Gastroesophageal sphincter (tissue), 4 donors: ENCODE data around the gene MDGA2. TPM values are rescaled to one million over a fixed set of nuclear protein-coding genes. Genes with fewer than 3 reads are reported as not detected.

Experiments
- ATAC-seq: fragments of 150-250 bp; one replicate; pipeline ENCODE4 v1.9.1; 2016; ENCODE audit warnings: mild to moderate bottlenecking, moderate library complexity
- H3K27ac ChIP-seq, 4 donors: fragments of 200-600 bp; sonication (generic) in 3 of 4; 1 replicate in 3 of 4; 2 replicates in 1 of 4; pipeline ENCODE4 v1.5.1; 2016 to 2019
- H3K27me3 ChIP-seq: fragments of 200-600 bp; sonication (generic); one replicate; pipeline ENCODE4 v1.5.1; 2019
- H3K36me3 ChIP-seq, 2 donors: fragments of 200-600 bp; sonication (generic); one replicate each; pipeline ENCODE4 v1.5.1; 2019; ENCODE audit warnings: control low read depth in 1 of 2
- H3K4me1 ChIP-seq, 3 donors: fragments of 200-600 bp; sonication (generic); 1 replicate in 2 of 3; 2 replicates in 1 of 3; pipeline ENCODE4 v1.5.1; 2016 to 2019; ENCODE audit warnings: control low read depth in 2 of 3
- H3K4me3 ChIP-seq, 2 donors: fragments of 200-600 bp; sonication (generic); one replicate each; pipeline ENCODE4 v1.5.1; 2019; ENCODE audit warnings: mild to moderate bottlenecking in 1 of 2, moderate library complexity in 1 of 2
- H3K9me3 ChIP-seq, 3 donors: fragments of 200-600 bp; sonication (generic); one replicate each; pipeline ENCODE4 v1.5.1; 2017 to 2019; ENCODE audit warnings: control low read depth in 2 of 3
- EP300 ChIP-seq: sonication (generic); formaldehyde crosslinking; IDR thresholded peaks from one replicate; pipeline ENCODE4 v1.6.1; 2017; ENCODE audit warnings: antibody characterized with exemption, mild to moderate bottlenecking
- POLR2A ChIP-seq, 2 donors: fragments of 450-650 bp; IDR thresholded peaks; one replicate each; pipeline ENCODE4 v1.6.1; 2017; ENCODE audit warnings: antibody characterized with exemption in 2 of 2, mild to moderate bottlenecking in 2 of 2, moderate library complexity in 1 of 2
- POLR2AphosphoS5 ChIP-seq: sonication (generic); formaldehyde crosslinking; IDR thresholded peaks from one replicate; pipeline ENCODE4 v1.6.1; 2017; ENCODE audit warnings: antibody characterized with exemption
- WGBS, 2 donors: methylation state at CpG; one replicate each; pipeline ENCODE4 v1.1.5; 2018; ENCODE audit warnings: low coverage in 1 of 2; 5-methylcytosine and 5-hydroxymethylcytosine counted together
- total RNA-seq, 4 donors: library from RNA; depleted of rRNA; stranded (reverse); fragments of >200 nt; gene quantifications; one replicate each; pipeline ENCODE4 v1.1.0, GENCODE V29; 2016
- TF ChIP-seq, protein P1 (sequence below), 4 experiments: fragments of 200-600 bp in 2 of 4; fragments of 450-650 bp in 2 of 4; sonication (generic) in 1 of 4; IDR thresholded peaks; one replicate each; pipeline ENCODE4 v1.5.1; 2017 to 2019; ENCODE audit warnings: antibody characterized with exemption in 4 of 4, mild to moderate bottlenecking in 2 of 4, moderate library complexity in 2 of 4

The MDGA2 gene
- total RNA-seq, 4 donors from 2014 or later: 0.40 TPM; not detected in 3

DNA sequence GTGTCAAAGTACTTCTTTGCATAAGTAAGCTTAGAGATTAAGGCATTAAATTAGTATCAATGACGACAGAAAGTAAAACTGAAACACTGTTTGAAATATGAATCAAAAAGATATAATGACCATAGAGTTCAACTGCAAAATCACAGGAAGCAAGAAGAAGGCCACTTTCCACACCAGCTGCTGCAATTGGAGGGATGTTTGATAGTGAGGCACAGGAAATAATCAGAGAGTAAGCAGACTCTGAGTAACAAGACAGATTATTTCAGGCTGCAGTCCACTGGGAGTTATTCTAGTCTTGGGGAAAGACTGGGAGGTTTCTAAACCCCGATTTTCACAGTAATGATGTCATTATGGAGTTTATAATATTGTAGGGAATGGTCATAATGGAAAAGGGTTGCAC is 12.9 kb downstream of the MDGA2 start:
- H3K9me3 ChIP-seq: no peaks in the 10 kb centered on the region
- TF ChIP-seq EP300 (no peak), POLR2AphosphoS5 (no peak)
- TF ChIP-seq, protein P1, sequence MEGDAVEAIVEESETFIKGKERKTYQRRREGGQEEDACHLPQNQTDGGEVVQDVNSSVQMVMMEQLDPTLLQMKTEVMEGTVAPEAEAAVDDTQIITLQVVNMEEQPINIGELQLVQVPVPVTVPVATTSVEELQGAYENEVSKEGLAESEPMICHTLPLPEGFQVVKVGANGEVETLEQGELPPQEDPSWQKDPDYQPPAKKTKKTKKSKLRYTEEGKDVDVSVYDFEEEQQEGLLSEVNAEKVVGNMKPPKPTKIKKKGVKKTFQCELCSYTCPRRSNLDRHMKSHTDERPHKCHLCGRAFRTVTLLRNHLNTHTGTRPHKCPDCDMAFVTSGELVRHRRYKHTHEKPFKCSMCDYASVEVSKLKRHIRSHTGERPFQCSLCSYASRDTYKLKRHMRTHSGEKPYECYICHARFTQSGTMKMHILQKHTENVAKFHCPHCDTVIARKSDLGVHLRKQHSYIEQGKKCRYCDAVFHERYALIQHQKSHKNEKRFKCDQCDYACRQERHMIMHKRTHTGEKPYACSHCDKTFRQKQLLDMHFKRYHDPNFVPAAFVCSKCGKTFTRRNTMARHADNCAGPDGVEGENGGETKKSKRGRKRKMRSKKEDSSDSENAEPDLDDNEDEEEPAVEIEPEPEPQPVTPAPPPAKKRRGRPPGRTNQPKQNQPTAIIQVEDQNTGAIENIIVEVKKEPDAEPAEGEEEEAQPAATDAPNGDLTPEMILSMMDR (IDR thresholded peaks at IDR 0.05): no peak
- no peak for ATAC-seq
- no peak overlapping the region for H3K27ac ChIP-seq
- 45 to 72% methylated on average over 2 of the region's 2 CpGs for WGBS, 2 donors
- H3K4me3 ChIP-seq: no peak overlapping the region
- H3K27me3 ChIP-seq: peaks cover 8% of the 10 kb centered on the region
- no peaks in the 10 kb centered on the region for H3K4me1 ChIP-seq
- no peaks in the 10 kb centered on the region for H3K36me3 ChIP-seq

DNA sequence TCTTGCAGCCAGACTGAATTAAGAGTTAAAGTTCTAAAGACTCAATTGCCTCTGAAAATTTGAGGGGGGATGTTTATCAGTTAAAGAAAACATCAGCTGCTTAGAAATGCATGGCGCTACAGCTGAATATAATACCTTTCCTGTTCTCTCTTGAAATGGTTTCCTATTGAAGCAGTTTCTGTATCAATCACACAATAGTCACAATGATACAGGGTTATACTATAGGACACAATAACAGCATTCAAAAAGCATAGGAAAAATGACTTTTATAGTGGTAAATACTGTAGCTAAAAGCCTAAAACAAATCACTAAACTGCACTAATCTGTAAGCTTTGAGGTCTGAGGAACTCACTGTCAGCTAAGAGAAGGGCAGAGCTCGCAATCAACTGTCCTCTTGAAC is 15.2 kb downstream of the MDGA2 start:
- ATAC-seq: no peak
- 60 to 78% methylated on average over 1 to 2 of the region's 2 CpGs for WGBS, 2 donors
- H3K36me3 ChIP-seq: no peaks in the 10 kb centered on the region
- H3K9me3 ChIP-seq: no peaks in the 10 kb centered on the region
- TF ChIP-seq POLR2A (IDR thresholded peaks at IDR 0.05) (no peak), POLR2AphosphoS5 (no peak)
- no peak overlapping the region for H3K27ac ChIP-seq
- H3K27me3 ChIP-seq: no peaks in the 10 kb centered on the region
- no peak overlapping the region for H3K4me3 ChIP-seq
- no peaks in the 10 kb centered on the region for H3K4me1 ChIP-seq

DNA sequence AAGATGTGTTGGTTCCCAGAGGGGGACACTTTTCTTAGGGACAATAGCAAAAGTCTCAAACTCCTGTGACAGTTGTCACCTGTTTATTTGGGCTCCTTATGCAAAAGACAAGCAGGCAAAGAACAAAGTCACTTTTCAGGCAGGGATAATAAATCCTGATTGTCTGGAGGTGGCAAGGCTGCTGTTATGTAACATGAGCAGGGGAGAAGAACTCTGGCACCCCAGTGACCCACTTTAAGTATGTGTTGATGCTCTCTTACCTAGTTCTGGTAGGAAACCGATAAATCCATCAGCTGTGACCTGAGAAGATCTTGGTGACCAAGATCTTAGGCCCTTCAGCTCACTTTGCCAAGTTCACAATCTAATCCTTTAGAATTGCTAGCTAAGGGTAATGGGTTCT is 17.4 kb downstream of the MDGA2 start:
- Histone ChIP-seq H3K4me3 (no peak overlapping the region), H3K4me1 (no peaks in the 10 kb centered on the region), H3K9me3 (no peaks in the 10 kb centered on the region), H3K27ac (no peak overlapping the region), H3K36me3 (no peaks in the 10 kb centered on the region), H3K27me3 (no peaks in the 10 kb centered on the region)
- TF ChIP-seq POLR2A (IDR thresholded peaks at IDR 0.05): no peak
- no peak for TF ChIP-seq POLR2AphosphoS5
- no peak for TF ChIP-seq EP300
- TF ChIP-seq, protein P1 (IDR thresholded peaks at IDR 0.05): no peak
- ATAC-seq: no peak
- 57% methylated on average over 1 of the region's 1 CpG; no CpG with 5 or more reads in 1 of the 2 donors for WGBS, 2 donors

DNA sequence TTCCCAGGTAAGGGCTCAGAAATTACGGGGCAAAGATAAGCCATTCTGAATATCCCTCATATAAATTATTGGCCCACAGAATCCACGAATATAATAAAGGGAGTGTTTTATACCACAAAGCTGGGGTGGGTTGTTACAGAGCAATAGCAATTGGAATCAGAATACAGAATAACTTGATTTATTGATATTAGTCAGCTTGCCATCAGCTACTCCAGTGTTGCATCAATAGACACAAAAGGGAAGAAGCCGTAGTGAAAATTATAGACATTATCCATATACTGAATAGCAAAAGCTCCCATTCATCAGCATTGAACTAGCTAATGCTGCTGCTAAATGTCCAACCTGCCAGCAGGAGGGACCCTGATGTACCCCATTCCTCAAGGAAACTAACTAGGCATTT is 18.3 kb downstream of the MDGA2 start:
- Histone ChIP-seq H3K4me1 (no peaks in the 10 kb centered on the region), H3K36me3 (no peaks in the 10 kb centered on the region), H3K4me3 (no peak overlapping the region), H3K9me3 (no peaks in the 10 kb centered on the region), H3K27ac (no peak overlapping the region), H3K27me3 (no peaks in the 10 kb centered on the region)
- TF ChIP-seq POLR2AphosphoS5 (no peak), POLR2A (IDR thresholded peaks at IDR 0.05) (no peak), EP300 (no peak)
- TF ChIP-seq, protein P1 (IDR thresholded peaks at IDR 0.05): no peak
- WGBS, 2 donors: 86 to 87% methylated on average over 3 of the region's 3 CpGs
- ATAC-seq: no peak

DNA sequence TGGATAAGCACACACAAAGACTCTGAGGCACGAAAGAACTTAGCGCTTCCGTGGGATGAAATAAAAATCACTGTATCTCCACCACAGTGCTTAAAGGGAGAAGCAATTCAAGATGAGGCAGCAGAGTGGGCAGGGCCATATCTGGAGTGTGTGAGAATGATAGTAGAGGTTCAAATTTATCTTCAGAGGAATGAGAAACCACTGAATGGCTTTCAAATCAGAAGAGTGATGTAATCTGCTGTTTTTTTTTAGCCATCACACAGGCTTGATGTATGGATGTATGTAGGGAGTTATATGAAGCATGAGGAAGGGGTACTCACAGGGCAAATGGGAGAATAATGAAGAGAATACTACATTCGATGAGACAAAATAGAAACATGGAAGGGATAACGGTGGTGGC is 24.1 kb downstream of the MDGA2 start:
- WGBS, 2 donors: 75 to 83% methylated on average over 2 to 5 of the region's 5 CpGs
- TF ChIP-seq POLR2A (IDR thresholded peaks at IDR 0.05) (no peak), POLR2AphosphoS5 (no peak), EP300 (no peak)
- TF ChIP-seq, protein P1 (IDR thresholded peaks at IDR 0.05): no peak
- H3K4me3 ChIP-seq: no peak overlapping the region
- no peaks in the 10 kb centered on the region for H3K4me1 ChIP-seq
- no peaks in the 10 kb centered on the region for H3K9me3 ChIP-seq
- no peak for ATAC-seq
- H3K27ac ChIP-seq: no peak overlapping the region
- no peaks in the 10 kb centered on the region for H3K27me3 ChIP-seq
- no peaks in the 10 kb centered on the region for H3K36me3 ChIP-seq
